Dermis microvascular lymphatic vessel endothelial cell (primary cell): ENCODE results near the gene LEPROT. TPM values are rescaled to one million over a fixed set of nuclear protein-coding genes. Genes with fewer than 3 reads are reported as not detected.

Source experiments
- DNase-seq, 2 donors: peaks; one replicate each; pipeline versions ENCODE4 v3.0.0 to v3.0.0-alpha.2; 2010; ENCODE audit warnings: low read depth in 2 of 2
- total RNA-seq: library from RNA; depleted of rRNA; stranded (reverse); fragments of >200 nt; gene quantifications from 2 replicates; pipeline ENCODE4 v1.2.1, GENCODE V29; 2014

The LEPROT gene
- total RNA-seq, 1 donor from 2014 or later: 46.2 TPM

- DNase-seq: no peak
Measured at GRCh38 chr1:65412256-65412983, 8.0 kb upstream of the LEPROT start.

DNA sequence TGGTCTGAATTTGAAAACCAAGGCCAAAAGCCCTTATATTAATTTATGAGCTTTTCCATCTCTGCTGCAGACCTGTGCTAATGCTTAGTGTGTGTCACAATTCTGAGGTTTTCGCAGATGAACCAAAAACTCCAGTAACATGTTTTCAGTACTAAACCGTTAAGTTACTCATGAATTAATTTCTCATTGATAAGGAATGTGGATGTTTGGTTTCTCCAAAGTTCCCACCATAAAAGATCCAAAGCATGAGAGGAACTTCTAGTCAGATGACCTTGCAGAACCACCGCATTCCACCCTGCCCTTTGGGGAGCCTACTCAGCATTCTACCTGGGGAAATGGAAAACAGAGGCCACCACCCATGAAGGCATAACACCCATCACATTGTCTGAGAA, 7.5 kb upstream of the LEPROT start:
- no peak for DNase-seq

GRCh38 chr1:65414538-65414937, 5.9 kb upstream of the LEPROT start:
- DNase-seq: no peak

GRCh38 chr1:65416767-65417166, 3.7 kb upstream of the LEPROT start:
- DNase-seq: no peak

GRCh38 chr1:65417729-65418128, 2.7 kb upstream of the LEPROT start:
- no peak for DNase-seq

- no peak for DNase-seq
Measured at GRCh38 chr1:65418522-65419185, 1.8 kb upstream of the LEPROT start.

DNA sequence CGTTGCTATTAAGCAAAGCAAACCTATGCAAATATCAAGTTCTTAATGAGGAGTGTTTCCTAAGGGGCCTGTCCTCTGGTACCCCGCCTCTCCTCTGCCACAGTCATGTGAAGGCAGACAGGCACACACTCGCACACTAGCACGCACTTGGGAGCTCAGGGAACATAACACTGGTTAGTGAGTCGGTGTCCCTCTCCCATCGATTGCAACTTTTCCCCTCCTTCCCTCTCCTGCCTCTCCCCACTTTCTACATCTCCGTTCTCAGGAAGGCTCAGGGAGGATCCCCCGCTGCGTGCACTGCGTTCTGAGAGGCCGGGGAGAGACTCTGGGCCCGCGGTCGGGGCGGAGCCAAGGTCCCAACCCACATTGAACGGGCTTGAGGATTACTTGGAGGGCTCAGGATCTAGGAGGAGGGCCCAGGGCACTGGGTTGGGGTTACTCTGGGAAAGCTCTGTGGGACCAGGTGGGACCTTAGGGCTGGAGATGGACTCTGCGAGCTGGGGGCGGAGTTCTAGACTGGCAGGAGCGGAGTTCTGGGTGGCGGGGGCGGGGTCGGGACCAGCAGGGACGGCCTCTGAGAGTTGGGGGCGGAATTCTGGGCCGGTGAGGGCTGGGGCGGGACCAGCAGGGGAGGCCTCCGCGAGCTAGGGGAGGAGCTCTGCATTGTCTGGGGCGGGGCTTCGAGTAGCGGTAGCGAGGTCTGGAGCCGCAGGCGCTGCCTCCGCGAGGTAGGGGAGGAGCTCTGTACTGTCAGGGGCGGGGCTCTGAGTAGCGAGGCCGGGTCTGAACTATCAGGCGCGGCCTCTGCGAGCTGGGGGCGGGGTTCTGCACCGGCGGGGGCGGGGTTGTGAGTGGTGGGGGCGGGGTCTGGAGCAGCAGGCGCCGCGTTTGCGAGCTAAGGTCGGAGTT, 533 bp upstream of the LEPROT start:
- peak; percentile 96 to 99 for DNase-seq

DNA sequence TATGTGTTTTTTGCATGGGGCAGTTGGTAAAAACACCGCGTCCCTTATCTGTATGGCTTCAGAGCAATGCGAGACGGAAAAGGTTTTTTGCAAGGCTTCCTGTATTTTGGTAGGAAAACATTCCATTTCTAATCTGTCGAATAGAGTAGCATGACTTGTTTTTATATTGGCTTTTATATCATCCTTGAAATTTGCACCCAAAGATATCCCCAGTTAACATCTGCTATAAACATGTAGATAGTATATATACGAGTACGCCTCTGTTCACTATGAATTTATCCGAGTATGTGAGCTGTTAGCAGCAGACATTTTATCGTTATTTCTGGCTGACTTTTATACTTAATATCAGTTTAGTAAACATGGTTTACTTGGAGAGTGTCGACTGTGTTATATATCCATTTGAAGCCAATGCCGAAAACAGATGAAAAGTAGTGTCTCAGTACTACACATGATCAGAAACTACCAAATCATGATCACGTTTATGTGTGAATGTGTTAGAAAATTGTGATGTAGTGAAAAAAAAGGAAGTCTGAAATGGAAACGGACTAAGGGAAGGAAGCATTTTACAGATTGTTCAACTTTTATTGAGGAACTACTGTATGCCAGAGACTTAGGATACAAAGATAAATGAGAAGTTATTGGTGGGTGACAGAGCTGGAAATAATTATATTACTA, 1.0 kb downstream of the LEPROT start:
- DNase-seq: peak; percentile 80 to 91

- peak in 1 of 2 donors; percentile 63 for DNase-seq
Measured at GRCh38 chr1:65422241-65423203, 2.1 kb downstream of the LEPROT start.

DNA sequence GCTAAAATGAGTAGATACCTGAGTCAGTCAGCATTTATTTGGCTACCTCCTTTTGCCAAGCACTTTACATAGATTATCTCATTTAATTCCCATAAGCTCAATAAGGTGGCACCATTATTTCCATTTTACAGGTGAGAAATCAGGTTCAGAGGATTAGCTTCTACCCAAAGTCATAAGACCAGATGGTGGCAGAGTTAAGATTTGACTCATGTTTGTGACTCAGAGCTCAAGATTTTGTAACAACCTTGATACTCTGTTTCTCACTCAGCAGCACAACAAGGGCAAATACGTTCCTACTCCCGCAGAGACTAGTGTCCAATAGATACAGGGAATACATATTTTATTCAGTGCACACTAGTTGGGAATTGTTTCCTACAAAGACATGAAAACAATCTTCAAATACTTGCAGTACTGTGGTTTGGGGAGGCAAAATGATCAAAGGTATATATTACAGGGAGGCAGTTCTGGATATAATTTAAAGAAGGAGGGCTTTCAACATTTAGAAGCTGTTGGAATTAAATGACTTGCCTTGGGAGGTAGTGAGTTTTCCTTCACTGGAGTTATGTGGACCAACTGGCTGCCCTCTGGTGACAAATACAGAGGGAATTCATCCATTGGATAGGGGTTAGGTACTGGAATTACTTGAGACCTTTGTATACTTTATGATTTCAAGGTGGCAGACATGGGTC, 3.6 kb downstream of the LEPROT start:
- DNase-seq: peak in 1 of 2 donors; percentile 84

DNA sequence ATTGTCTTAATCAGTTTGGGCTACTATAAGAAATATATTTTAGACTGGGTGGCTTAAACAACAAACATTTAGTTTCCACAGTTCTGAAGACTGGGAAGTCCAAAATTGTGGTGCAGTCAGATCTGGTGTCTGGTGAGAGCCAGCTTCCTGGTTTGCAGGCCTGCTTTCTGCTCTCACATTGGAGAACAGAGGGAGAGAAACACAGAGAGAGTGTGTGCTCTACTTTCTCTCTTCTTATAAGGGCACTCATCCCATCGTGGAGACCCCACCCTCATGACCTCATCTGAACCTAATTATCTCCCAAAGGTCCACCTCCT, 4.1 kb downstream of the LEPROT start:
- DNase-seq: peak in 1 of 2 donors; percentile 16

- no peak for DNase-seq
Measured at GRCh38 chr1:65425006-65425405, 4.5 kb downstream of the LEPROT start.

GRCh38 chr1:65425697-65426096, 5.2 kb downstream of the LEPROT start:
- peak; percentile 78 to 92 for DNase-seq

GRCh38 chr1:65429078-65429477, 8.6 kb downstream of the LEPROT start:
- no peak for DNase-seq

- peak; percentile 96 to 97 for DNase-seq
Measured at GRCh38 chr1:65429806-65430205, 9.3 kb downstream of the LEPROT start.

GRCh38 chr1:65431111-65431705, 10.7 kb downstream of the LEPROT start:
- DNase-seq: peak; percentile 74 to 79

GRCh38 chr1:65432918-65433317, 12.4 kb downstream of the LEPROT start:
- DNase-seq: no peak

- no peak for DNase-seq
Measured at GRCh38 chr1:65434255-65434654, 13.8 kb downstream of the LEPROT start.

DNA sequence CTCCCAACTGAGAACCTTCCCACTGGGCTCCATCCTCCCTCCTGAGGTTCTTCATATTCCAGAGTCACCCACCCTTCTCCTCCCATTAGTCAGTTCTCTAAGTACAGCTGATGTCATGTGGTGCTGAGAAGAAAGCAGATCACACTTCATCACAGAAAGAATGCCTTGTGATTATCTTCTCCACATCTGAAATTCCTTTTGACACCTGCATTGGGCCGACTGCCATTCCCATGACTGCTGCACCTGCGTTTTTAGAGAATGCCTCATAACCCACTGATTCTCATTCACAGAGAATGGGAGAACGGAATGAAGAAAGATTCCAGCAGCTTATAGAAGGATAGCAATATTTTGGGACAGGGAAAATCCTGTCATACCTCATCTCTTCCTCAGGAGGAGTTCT, 14.3 kb downstream of the LEPROT start:
- DNase-seq: no peak

DNA sequence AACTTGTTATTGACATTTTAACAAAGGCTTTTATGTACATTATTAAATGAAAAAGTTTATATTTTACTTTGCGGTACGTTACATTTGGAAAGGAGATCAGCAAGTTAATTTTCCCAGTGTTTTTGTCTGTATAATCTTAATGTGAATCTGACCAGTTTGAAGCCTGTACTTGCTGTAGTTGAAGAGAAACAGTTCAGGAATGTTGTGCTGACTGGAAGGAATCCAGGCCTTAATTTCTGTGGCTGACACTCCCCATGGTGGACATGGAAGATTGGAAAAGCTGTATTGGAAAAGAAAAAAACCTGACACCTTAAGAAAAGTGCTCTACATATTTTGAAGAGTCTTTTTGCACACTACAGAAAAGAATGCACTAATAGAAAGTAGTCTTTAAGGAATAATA, 15.5 kb downstream of the LEPROT start:
- no peak for DNase-seq
